Measurements from ENCODE around the gene RAD23A. TPM values are rescaled to one million over a fixed set of nuclear protein-coding genes. Genes with fewer than 3 reads are reported as not detected.
"Not testable (repeated sequence)": the region's sequence is repeated elsewhere in the genome, so short reads cannot be mapped to it uniquely, and the experiment has no call there.

RAD23A gene
- polyA plus RNA-seq, 3 donors: 59.3 to 69.3 (median 61.7) TPM

- no peak for DNase-seq (ENCODE audit: low read depth in 3 of 3, low spot score in 2 of 3)
These were observed 8.3 kb downstream of the RAD23A start for GRCh38 chr19:12953799-12954611.

- DNase-seq (ENCODE audit: low read depth in 3 of 3, low spot score in 2 of 3): no peak
These were observed 8.9 kb downstream of the RAD23A start for GRCh38 chr19:12954612-12954962.

- DNase-seq (ENCODE audit: low read depth in 3 of 3, low spot score in 2 of 3): not testable (repeated sequence)
These were observed 9.9 kb downstream of the RAD23A start for GRCh38 chr19:12955575-12955974.

GRCh38 chr19:12955996-12956395, 10.3 kb downstream of the RAD23A start:
- DNase-seq (ENCODE audit: low read depth in 3 of 3, low spot score in 2 of 3): no peak

GRCh38 chr19:12956446-12957388, 11.1 kb downstream of the RAD23A start, which contains the start of gene GADD45GIP1:
Gene GADD45GIP1, minus strand, starts transcription at chr19:12957223. Its CDS starts 11 bp downstream, at chr19:12957212.
- DNase-seq (ENCODE audit: low read depth in 3 of 3, low spot score in 2 of 3): no peak

- not testable (repeated sequence) for DNase-seq (ENCODE audit: low read depth in 3 of 3, low spot score in 2 of 3)
These were observed 11.8 kb downstream of the RAD23A start for GRCh38 chr19:12957389-12957952.

- DNase-seq (ENCODE audit: low read depth in 3 of 3, low spot score in 2 of 3): no peak
These were observed 13.8 kb downstream of the RAD23A start for GRCh38 chr19:12959481-12959880.

GRCh38 chr19:12965017-12965811, 19.6 kb downstream of the RAD23A start:
- peak in 1 of 3 donors; percentile 51 for DNase-seq (ENCODE audit: low read depth in 3 of 3, low spot score in 2 of 3)

- no peak for DNase-seq (ENCODE audit: low read depth in 3 of 3, low spot score in 2 of 3)
These were observed 20.1 kb downstream of the RAD23A start for GRCh38 chr19:12965812-12966135.

- DNase-seq (ENCODE audit: low read depth in 3 of 3, low spot score in 2 of 3): no peak
These were observed 22.2 kb downstream of the RAD23A start for GRCh38 chr19:12967907-12968306.

- no peak for DNase-seq (ENCODE audit: low read depth in 3 of 3, low spot score in 2 of 3)
These were observed 23.8 kb downstream of the RAD23A start, which contains the start of gene DAND5 for GRCh38 chr19:12969292-12969988. Gene DAND5, plus strand, starts transcription at chr19:12969576. Its CDS starts 85 bp downstream, at chr19:12969661.

- no peak for DNase-seq (ENCODE audit: low read depth in 3 of 3, low spot score in 2 of 3)
These were observed 24.6 kb downstream of the RAD23A start for GRCh38 chr19:12970070-12970820.

GRCh38 chr19:12973236-12973635, 27.6 kb downstream of the RAD23A start:
- DNase-seq (ENCODE audit: low read depth in 3 of 3, low spot score in 2 of 3): no peak

GRCh38 chr19:12974301-12975220, 28.9 kb downstream of the RAD23A start:
- no peak for DNase-seq (ENCODE audit: low read depth in 3 of 3, low spot score in 2 of 3)

- no peak for DNase-seq (ENCODE audit: low read depth in 3 of 3, low spot score in 2 of 3)
These were observed 29.6 kb downstream of the RAD23A start for GRCh38 chr19:12975221-12975741.

GRCh38 chr19:12976109-12976508, 30.4 kb downstream of the RAD23A start:
- not testable (repeated sequence) for DNase-seq (ENCODE audit: low read depth in 3 of 3, low spot score in 2 of 3)

- no peak for DNase-seq (ENCODE audit: low read depth in 3 of 3, low spot score in 2 of 3)
These were observed 34.3 kb downstream of the RAD23A start for GRCh38 chr19:12979974-12980373.

GRCh38 chr19:12982648-12983047, 37.0 kb downstream of the RAD23A start:
- no peak for DNase-seq (ENCODE audit: low read depth in 3 of 3, low spot score in 2 of 3)

All from right renal cortex interstitium (tissue), 3 donors.